GM20000 (cell line): ENCODE results near the gene KRTAP5-2.

Experiments used
- DNase-seq: peaks from one replicate; pipeline ENCODE4 v3.0.0; 2012; ENCODE audit warnings: low spot score
- CTCF ChIP-seq: IDR thresholded peaks from 2 replicates; pipeline ENCODE4 v1.5.1; 2012; ENCODE audit warnings: mild to moderate bottlenecking, control low read depth; ENCODE audit errors: extremely low read depth, missing control alignments

The KRTAP5-2 gene

DNA sequence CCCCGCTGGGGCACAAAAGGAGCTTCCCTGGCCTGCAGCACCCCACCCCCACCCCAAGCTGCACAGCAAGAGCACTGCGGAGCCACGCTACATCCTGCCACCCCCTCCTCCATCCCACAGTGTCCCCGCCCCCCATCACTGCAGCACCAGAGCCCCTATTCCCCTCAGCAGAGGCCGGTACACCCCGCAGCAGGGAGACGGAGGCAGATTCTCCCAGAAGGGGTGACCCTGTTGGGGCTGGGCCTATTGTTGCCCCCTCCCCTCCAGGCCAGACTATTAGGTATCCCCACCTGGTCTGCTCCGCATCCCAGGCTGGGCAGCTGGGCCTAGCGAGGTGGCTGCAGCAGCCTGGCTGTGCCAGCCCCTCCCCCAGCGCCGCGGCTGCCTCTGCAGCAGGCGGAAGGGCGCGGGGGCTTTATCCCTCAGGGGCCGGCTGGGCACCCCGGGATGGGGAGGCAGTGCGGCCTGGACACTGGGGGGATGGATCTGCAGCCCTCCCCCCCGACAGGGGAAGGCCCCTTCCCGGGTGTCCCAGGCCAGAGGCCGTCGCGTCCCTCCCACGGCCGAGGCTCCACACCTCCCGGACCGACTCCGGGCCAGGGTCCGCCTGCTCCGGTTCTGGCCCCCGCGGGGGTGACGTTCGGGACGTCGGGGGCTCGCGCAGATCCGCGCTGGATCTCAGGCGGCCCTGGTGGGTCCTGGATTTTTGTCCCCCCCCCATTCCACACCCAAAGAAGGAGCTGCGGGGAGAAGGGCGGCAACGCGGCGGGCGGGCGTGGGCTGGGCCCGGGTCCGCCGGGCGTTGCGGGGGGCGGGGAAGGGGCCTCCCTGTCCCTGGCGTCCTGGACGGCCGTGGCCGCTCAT, 27.0 kb downstream of the KRTAP5-2 start:
- DNase-seq: no peak
- no peak for TF ChIP-seq CTCF

GRCh38 chr11:1570531-1570895, 27.6 kb downstream of the KRTAP5-2 start:
- TF ChIP-seq CTCF: no peak
- DNase-seq: no peak

GRCh38 chr11:1570001-1570453, 28.1 kb downstream of the KRTAP5-2 start:
- DNase-seq: no peak
- no peak for TF ChIP-seq CTCF

- TF ChIP-seq CTCF: no peak
Measured at GRCh38 chr11:1569251-1569780, 28.8 kb downstream of the KRTAP5-2 start.

GRCh38 chr11:1568441-1568911, 29.6 kb downstream of the KRTAP5-2 start:
- DNase-seq: no peak
- no peak for TF ChIP-seq CTCF

More at GRCh38 chr11:1569251-1569780, 28.8 kb downstream of the KRTAP5-2 start:
- no peak for DNase-seq

- DNase-seq: no peak
- TF ChIP-seq CTCF: no peak
Measured at GRCh38 chr11:1567721-1568100, 30.4 kb downstream of the KRTAP5-2 start.

DNA sequence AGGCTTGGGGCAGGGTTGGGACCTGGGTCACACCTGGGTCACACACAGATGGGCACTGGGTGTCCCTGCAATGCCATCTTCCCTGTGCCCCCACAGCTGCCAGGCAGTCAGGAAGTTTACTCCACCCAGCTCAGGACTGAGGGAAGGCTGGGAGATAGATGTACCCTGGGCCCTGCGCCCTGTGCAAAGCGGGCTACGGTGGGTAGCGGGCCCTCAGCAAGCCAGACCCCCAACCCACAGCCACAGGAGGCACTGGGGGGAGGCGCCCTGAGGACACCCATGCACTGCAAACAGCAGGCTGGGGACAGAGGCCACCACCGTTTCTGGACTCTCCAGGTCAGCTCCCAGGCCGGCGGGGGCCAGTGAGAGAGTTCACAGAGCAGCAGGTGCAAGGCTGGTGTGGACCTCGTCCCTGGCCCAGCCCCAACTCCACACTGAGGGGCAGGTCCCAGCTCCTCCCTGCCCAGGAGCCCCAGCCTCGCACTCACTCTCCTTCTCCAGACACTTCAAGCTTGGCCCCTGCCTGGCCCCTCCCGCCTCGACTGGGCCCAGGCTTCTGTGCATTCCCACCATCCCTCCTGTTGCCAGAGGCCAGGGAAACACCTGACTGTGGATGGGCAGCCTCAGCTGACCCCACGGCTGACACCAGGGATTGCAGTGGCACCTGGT, 30.9 kb downstream of the KRTAP5-2 start:
- DNase-seq: no peak
- no peak for TF ChIP-seq CTCF
